Measurements from ENCODE around the gene EMP3.

EMP3 gene

GRCh38 chr19:48333467-48334384 is 8.4 kb downstream of the EMP3 start:
- TF ChIP-seq NFIC (IDR thresholded peaks at IDR 0.05) (no peak; the same call in 1 of the 2 replicates), CEBPB (IDR thresholded peaks at IDR 0.05) (no peak), REST (IDR thresholded peaks at IDR 0.05; ENCODE audit: low read depth) (no peak), ZBTB7A (IDR thresholded peaks at IDR 0.05; ENCODE audit: low read depth) (0 out of 2 replicates have a peak, but pooled peaks have one; percentile 13), RAD21 (IDR thresholded peaks at IDR 0.05; ENCODE audit: low read depth) (peak; percentile 85), TEAD4 (IDR thresholded peaks at IDR 0.05) (no peak), EP300 (IDR thresholded peaks at IDR 0.05; ENCODE audit: borderline replicate concordance) (no peak), CREB1 (IDR thresholded peaks at IDR 0.05; ENCODE audit: low read depth) (no peak), TAF1 (IDR thresholded peaks at IDR 0.05; ENCODE audit: low read depth) (no peak; the same call in 1 of the 2 replicates), YY1 (IDR thresholded peaks at IDR 0.05; ENCODE audit: low read depth) (no peak), TCF12 (IDR thresholded peaks at IDR 0.05; ENCODE audit: low read depth) (no peak), EGR1 (IDR thresholded peaks at IDR 0.05) (no peak; the same call in 1 of the 2 replicates), MAX (IDR thresholded peaks at IDR 0.05) (peak; percentile 94), USF1 (IDR thresholded peaks at IDR 0.05) (0 out of 2 replicates have a peak, but pooled peaks have one; percentile 2), FOXM1 (IDR thresholded peaks at IDR 0.05; ENCODE audit: borderline replicate concordance, low read depth) (no peak)

GRCh38 chr19:48338253-48338755 is 13.0 kb downstream of the EMP3 start:
- TF ChIP-seq ZBTB7A (IDR thresholded peaks at IDR 0.05; ENCODE audit: low read depth) (no peak), EGR1 (IDR thresholded peaks at IDR 0.05) (no peak), USF1 (IDR thresholded peaks at IDR 0.05) (no peak), TAF1 (IDR thresholded peaks at IDR 0.05; ENCODE audit: low read depth) (no peak), MAX (IDR thresholded peaks at IDR 0.05) (no peak), FOXM1 (IDR thresholded peaks at IDR 0.05; ENCODE audit: borderline replicate concordance, low read depth) (no peak), EP300 (IDR thresholded peaks at IDR 0.05; ENCODE audit: borderline replicate concordance) (no peak), NFIC (IDR thresholded peaks at IDR 0.05) (no peak), CEBPB (IDR thresholded peaks at IDR 0.05) (no peak), YY1 (IDR thresholded peaks at IDR 0.05; ENCODE audit: low read depth) (no peak), TCF12 (IDR thresholded peaks at IDR 0.05; ENCODE audit: low read depth) (no peak), CREB1 (IDR thresholded peaks at IDR 0.05; ENCODE audit: low read depth) (no peak), RAD21 (IDR thresholded peaks at IDR 0.05; ENCODE audit: low read depth) (no peak), TEAD4 (IDR thresholded peaks at IDR 0.05) (no peak), REST (IDR thresholded peaks at IDR 0.05; ENCODE audit: low read depth) (no peak)

GRCh38 chr19:48338802-48339503 is 13.6 kb downstream of the EMP3 start:
- TF ChIP-seq MAX (IDR thresholded peaks at IDR 0.05) (no peak), NFIC (IDR thresholded peaks at IDR 0.05) (no peak), TEAD4 (IDR thresholded peaks at IDR 0.05) (no peak), YY1 (IDR thresholded peaks at IDR 0.05; ENCODE audit: low read depth) (no peak), TAF1 (IDR thresholded peaks at IDR 0.05; ENCODE audit: low read depth) (no peak), TCF12 (IDR thresholded peaks at IDR 0.05; ENCODE audit: low read depth) (no peak)

GRCh38 chr19:48340995-48341394 is 15.6 kb downstream of the EMP3 start:
- no peak for TF ChIP-seq YY1 (IDR thresholded peaks at IDR 0.05; ENCODE audit: low read depth)
- peak; percentile 28; the same call in 1 of the 2 replicates for TF ChIP-seq NFIC (IDR thresholded peaks at IDR 0.05)

Measured in Ishikawa (cell line).